Muscle of leg (tissue), 11 donors: ENCODE measurements around the gene GOLGA3. TPM values are rescaled to one million over a fixed set of nuclear protein-coding genes. Genes with fewer than 3 reads are reported as not detected.
A peak's percentile ranks its signal among the peaks of the same experiment; 100 is the strongest.
"Not testable (repeated sequence)": the region's sequence is repeated elsewhere in the genome, so short reads cannot be mapped to it uniquely, and the experiment has no call there.

Experiments
- DNase-seq: peaks from one replicate; pipeline ENCODE4 v3.0.0; 2013
- H3K27ac ChIP-seq: one replicate; pipeline ENCODE4 v1.5.1; 2013; ENCODE audit warnings: mild to moderate bottlenecking, low read length, control low read depth
- H3K27me3 ChIP-seq: one replicate; pipeline ENCODE4 v1.6.1; 2013; ENCODE audit warnings: low read length; ENCODE audit not compliant: control insufficient read depth, insufficient read depth
- H3K36me3 ChIP-seq: one replicate; pipeline ENCODE4 v1.6.1; 2013; ENCODE audit warnings: low read length; ENCODE audit not compliant: control insufficient read depth, insufficient read depth
- H3K4me1 ChIP-seq: one replicate; pipeline ENCODE4 v1.6.1; 2013; ENCODE audit warnings: low read length; ENCODE audit not compliant: control insufficient read depth, insufficient read depth
- H3K4me3 ChIP-seq: one replicate; pipeline ENCODE4 v1.5.1; 2013; ENCODE audit warnings: low read length, control low read depth
- H3K9me3 ChIP-seq: replicated peaks from 2 replicates; pipeline ENCODE4 v1.6.1; 2013; ENCODE audit warnings: low read depth, low read length; ENCODE audit not compliant: control insufficient read depth
- WGBS: methylation state at CpG from one replicate; pipeline ENCODE4 v1.1.5; 2013; ENCODE audit warnings: missing lambda C conversion rate; ENCODE audit not compliant: insufficient coverage; 5-methylcytosine and 5-hydroxymethylcytosine counted together
- polyA plus RNA-seq, 8 donors: library from polyadenylated mRNA; unstranded; fragments of 120-200 nt; gene quantifications; one replicate each; pipeline versions ENCODE4 v1.2.1 to v1.2.3, GENCODE V29; 2013; ENCODE audit warnings: inconsistent platforms in 1 of 8, low replicate concordance in 1 of 8; ENCODE audit not compliant: insufficient read length in 8 of 8, insufficient read depth in 1 of 8
- total RNA-seq: library from RNA; stranded (reverse); fragments of 120-200 nt; gene quantifications from one replicate; pipeline ENCODE4 v1.2.4, GENCODE V29; 2013

The GOLGA3 gene
- total and polyA plus RNA-seq, 9 donors = 31.3 to 57.9 (median 41.3) TPM

DNA sequence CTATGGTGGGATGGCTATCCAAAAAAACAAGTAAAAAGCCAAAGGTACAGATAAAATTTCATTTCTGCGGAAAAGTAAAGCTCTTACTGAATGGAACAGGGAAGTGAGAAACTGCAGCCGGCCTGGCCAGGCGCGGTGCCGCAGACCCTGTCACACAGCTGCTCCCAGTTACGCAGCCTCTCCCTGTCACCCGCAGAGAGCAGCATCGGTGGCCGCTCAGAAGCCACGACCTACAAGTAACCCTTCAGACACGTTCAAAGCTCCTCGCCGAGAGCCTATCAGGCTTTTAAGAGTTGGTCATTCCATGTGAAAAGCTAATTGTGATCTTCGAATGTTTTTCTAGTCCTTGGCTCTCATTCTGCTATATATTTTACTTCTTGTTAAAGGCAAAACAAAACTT is 56.1 kb downstream of the GOLGA3 start:
- Histone ChIP-seq H3K9me3 (no peaks in the 10 kb centered on the region), H3K4me3 (no peak overlapping the region), H3K36me3 (peaks cover 67% of the 10 kb centered on the region), H3K27ac (no peak overlapping the region), H3K4me1 (peaks cover 27% of the 10 kb centered on the region), H3K27me3 (no peaks in the 10 kb centered on the region)
- WGBS = 80% methylated on average over 11 of the region's 14 CpGs
- peak; percentile 49 for DNase-seq

DNA sequence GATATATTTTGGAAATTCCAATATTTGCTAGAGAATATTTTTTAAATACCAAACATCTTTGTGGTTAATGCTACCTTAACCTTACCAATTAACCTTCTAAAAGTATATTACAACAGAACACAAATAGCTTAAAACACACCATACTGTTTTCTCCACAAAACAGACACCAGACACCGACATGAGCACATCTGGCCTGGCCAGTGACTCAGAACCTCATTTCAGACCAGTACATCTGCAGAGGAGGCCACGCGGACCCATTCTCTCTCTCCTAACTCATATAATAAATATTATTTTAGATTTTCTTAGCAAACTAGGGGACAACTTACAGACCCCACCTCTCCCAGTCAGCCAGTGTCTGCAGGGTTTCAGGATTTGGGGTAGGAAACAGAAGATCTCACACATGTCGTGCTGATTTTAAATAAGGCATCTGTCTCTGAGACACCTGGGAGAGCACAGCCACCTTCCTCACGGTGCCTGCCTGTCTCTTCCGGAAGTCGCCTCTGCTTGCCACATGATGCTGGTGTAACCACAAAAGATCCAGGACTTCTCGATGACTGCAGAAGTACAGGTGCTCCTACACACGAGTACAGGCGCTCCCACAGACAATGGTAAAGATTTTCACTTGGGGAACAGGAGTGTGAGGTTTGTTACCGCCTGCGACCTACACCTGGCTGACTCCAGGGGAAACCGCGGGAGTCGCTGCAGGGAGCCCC is 57.4 kb downstream of the GOLGA3 start:
- Histone ChIP-seq H3K27me3 (no peaks in the 10 kb centered on the region), H3K4me1 (peaks cover 19% of the 10 kb centered on the region), H3K9me3 (no peaks in the 10 kb centered on the region), H3K4me3 (no peak overlapping the region), H3K27ac (no peak overlapping the region), H3K36me3 (peaks cover 56% of the 10 kb centered on the region)
- DNase-seq = no peak
- 95% methylated on average over 8 of the region's 15 CpGs for WGBS

DNA sequence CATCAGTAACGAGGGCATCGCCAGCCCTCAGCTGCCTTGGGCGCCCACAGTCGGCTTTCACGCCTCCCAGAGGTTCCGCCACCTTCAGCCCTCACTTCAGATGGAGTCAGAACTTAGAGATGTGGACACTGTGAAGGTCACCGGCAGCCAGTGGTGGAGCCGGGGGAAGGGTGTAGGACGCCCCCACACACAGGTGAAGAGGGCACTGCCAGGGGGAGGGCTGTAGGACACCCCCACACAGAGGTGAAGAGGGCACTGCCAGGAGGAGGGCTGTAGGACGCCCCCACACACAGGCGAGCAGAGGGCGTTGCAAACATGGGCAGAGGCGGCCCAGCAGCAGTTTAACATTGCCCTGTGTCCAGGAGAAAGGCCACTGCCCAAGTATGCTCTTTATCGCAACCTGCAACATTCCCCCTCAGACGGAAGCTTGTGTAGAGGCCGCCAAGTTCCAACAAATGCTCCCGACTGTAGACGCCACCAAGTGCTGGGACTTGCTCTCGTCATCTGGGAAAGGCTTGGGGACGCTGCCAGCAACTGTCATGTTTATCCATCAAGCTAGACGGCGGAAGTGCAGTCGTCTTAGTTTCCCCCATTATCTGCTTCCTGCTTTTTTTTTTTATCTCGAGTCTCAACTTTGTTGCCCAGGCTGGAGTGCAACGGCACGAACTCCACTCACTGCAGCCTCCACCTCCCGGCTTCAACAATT is 62.1 kb downstream of the GOLGA3 start:
- 56% methylated on average over 19 of the region's 27 CpGs for WGBS
- Histone ChIP-seq H3K4me3 (no peak overlapping the region), H3K27me3 (no peaks in the 10 kb centered on the region), H3K36me3 (peaks cover 18% of the 10 kb centered on the region), H3K27ac (peak overlapping the region; percentile 51), H3K9me3 (no peaks in the 10 kb centered on the region), H3K4me1 (peaks cover 16% of the 10 kb centered on the region)
- peak; percentile 77 for DNase-seq

DNA sequence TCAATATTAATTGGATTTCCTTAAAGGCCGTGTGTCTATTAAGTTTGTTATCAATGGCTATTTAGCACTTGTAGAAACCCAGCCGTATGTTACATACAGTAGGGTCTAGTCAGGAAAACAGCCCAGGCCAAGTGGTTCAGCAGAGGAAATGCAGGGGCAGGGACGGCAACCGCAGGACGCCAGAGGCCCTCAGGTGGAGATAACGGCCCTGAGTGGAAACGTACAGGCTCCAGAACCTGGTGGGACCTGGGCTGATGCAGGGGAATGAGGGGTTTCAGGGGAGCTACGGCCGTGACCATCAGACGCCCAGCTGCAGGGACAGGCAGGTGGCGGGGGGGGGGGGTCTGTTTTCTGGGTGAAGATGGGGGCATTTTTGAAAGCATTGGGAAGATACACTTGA is 63.3 kb downstream of the GOLGA3 start:
- H3K27me3 ChIP-seq = no peaks in the 10 kb centered on the region
- H3K4me3 ChIP-seq = no peak overlapping the region
- 50% methylated on average over 10 of the region's 11 CpGs for WGBS
- no peaks in the 10 kb centered on the region for H3K9me3 ChIP-seq
- peaks cover 13% of the 10 kb centered on the region for H3K36me3 ChIP-seq
- H3K4me1 ChIP-seq = peaks cover 21% of the 10 kb centered on the region
- H3K27ac ChIP-seq = no peak overlapping the region
- no peak for DNase-seq

DNA sequence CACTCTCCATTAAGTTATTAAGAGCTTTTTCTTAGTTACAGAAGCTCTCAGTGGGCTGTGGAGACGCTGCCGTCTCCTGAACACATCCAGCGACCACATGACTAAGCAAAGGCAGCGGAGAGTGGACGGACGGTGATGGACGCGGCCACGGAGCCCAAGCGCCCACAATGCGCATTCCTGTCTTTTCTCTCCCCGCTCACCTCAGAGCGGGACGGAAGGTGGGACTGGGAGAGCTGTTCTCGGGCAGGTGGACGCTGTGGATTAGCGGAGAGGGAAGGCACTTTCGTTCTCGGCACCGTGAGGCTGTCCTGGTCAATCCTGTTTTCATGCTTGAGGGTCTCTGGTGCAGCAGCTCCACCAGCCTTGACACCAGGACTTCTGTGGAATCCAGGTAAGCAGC is 64.4 kb downstream of the GOLGA3 start:
- no peak for DNase-seq
- Histone ChIP-seq H3K27ac (no peak overlapping the region), H3K9me3 (no peaks in the 10 kb centered on the region), H3K4me3 (no peak overlapping the region), H3K36me3 (peaks cover 3% of the 10 kb centered on the region), H3K27me3 (no peaks in the 10 kb centered on the region), H3K4me1 (peaks cover 25% of the 10 kb centered on the region)
- WGBS = 95% methylated on average over 19 of the region's 20 CpGs

DNA sequence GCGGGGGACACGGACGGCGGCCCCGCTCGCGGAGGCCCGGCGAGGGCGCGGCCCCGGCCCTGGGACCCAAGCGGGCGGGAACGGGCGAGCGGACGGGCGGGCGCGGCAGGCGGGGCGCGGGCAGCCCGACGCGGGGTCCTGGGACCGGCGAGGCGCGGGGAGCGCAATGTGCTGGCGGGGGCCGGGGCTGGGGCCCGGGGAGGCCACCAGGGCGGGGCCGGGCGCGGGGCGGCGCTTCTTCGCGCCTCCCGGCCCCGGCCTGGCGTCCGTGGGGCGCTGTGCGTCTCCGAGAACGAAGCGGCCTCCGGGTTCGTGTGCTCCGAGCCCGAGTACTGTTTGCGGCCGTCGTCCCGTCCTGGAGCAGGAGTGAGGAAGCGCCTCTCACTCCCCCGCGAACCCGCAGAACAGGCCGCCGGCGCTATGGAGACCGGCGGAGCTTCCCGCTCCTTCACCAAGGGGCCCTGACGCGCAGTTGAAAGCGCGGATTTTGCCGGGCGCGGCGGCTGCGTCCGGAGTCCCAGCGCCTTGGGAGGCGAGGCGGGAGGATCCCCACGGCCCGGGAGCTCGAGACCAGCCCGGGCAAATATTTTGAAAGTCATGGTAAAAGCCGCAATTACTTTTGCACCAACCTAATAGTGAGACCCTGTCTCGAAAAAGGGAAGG is 66.6 kb downstream of the GOLGA3 start:
- Histone ChIP-seq H3K9me3 (no peaks in the 10 kb centered on the region), H3K4me3 (peak overlapping the region; percentile 52), H3K4me1 (peaks cover 20% of the 10 kb centered on the region), H3K27me3 (no peaks in the 10 kb centered on the region), H3K27ac (peak overlapping the region; percentile 86), H3K36me3 (peaks cover 5% of the 10 kb centered on the region)
- peak; percentile 97 for DNase-seq
- under 1% methylated on average over 77 of the region's 89 CpGs for WGBS

DNA sequence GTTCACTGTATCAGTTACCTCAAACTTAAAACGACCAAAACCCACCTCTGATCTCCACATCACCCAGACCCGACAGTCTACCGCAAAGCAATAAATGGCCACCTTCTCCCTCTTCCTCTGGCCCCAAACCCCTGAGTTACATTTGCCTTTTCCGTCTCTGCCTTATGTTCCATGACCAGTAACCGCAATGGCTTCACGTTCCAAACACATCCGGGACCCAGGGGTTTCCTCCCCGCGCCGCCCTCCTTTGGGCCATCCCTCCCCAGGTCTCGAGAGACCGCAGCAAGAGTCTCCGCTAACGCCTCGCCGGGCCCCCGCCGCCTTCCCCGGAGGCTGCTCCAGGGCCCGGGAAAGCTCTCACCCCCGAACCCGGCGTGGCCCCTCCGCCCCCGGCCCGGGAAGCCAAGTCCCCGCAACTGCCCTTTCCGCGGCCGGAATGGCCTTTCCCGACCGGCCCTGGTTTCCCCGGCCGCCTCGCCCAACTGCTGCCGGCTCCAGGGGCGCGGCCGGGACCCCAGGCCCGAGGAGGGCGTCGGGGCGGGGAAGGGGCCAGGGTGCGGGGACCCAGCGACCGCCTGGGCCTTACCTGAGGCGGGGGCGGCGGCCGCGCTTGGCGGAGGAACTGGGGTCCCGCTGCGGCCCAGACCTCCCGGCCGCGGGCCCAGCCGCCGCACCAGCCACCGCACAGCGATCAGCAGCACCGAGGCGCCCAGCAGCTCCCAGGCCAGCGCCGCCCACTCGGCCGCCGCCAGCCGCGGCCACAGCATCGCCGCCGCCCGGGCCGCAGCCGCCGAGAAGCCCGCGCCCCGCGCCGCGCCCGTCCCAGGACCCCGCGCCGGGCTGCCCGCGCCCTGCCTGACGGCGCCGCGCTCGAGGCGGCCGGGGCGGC is 67.4 kb downstream of the GOLGA3 start, which contains the start of gene ANKLE2:
ANKLE2 (minus strand) TSS at position 801 of the 889 bp plus-strand sequence; CDS start at position 767, 34 bp downstream.
- WGBS = under 1% methylated on average over 96 of the region's 97 CpGs
- Histone ChIP-seq H3K27me3 (no peaks in the 10 kb centered on the region), H3K4me1 (peaks cover 14% of the 10 kb centered on the region), H3K27ac (peak within 1 kb of the TSS; percentile 86), H3K4me3 (peak within 1 kb of the TSS; percentile 84), H3K36me3 (peaks cover 12% of the 10 kb centered on the region), H3K9me3 (no peaks in the 10 kb centered on the region)
- peak; percentile 51 for DNase-seq

DNA sequence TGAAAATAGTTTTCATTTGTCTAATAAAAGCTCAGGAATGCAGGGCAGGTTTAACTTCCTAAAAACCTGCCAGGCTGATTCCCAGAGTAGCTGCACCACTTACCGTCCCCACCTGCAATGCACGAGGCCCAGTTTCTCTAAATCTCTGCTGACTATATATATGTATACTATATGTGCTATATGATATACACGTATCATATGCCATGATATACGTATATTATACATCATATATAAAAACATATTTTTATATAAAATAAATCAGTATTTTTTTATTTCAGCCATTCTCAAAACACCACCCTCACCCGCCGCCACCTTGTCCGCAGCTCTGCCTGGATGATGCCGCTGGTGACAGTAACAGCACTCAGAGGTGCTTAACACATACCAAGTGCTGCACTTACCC is 69.3 kb downstream of the GOLGA3 start:
- 100% methylated on average over 3 of the region's 8 CpGs for WGBS
- H3K9me3 ChIP-seq = no peaks in the 10 kb centered on the region
- no peak for DNase-seq
- peaks cover 21% of the 10 kb centered on the region for H3K36me3 ChIP-seq
- H3K4me3 ChIP-seq = no peak overlapping the region
- no peak overlapping the region for H3K27ac ChIP-seq
- H3K4me1 ChIP-seq = peaks cover 12% of the 10 kb centered on the region
- H3K27me3 ChIP-seq = no peaks in the 10 kb centered on the region

DNA sequence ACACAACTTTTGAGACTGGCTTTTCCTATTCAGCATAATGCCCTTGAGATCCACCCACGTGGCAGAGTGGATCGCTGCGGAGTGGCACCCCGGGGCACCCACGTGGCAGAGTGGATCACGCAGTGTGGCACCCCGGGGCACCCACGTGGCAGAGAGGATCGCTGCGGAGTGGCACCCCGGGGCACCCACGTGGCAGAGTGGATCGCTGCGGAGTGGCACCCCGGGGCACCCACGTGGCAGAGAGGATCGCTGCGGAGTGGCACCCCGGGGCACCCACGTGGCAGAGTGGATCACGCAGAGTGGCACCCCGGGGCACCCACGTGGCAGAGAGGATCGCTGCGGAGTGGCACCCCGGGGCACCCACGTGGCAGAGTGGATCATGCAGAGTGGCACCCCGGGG is 69.8 kb downstream of the GOLGA3 start:
- WGBS = 95% methylated on average over 21 of the region's 28 CpGs
- not testable (repeated sequence) for H3K27me3 ChIP-seq, H3K27ac ChIP-seq, DNase-seq, H3K9me3 ChIP-seq, H3K4me3 ChIP-seq
- H3K36me3 ChIP-seq = peaks cover 22% of the 10 kb centered on the region
- peaks cover 12% of the 10 kb centered on the region for H3K4me1 ChIP-seq
